A673 (cell line): ENCODE measurements around the gene TPGS1.

ENCODE experiments used
- EZH2 ChIP-seq: fragments of 200-600 bp; sonication (generic); IDR thresholded peaks from 2 replicates; pipeline ENCODE4 v1.6.1; 2017; ENCODE audit warnings: borderline replicate concordance, low read depth, mild to moderate bottlenecking, mixed read lengths, antibody characterized with exemption, low read length; ENCODE audit not compliant: poor library complexity, severe bottlenecking
- TF ChIP-seq, protein P1 (sequence below): fragments of 300-800, 200-600 bp; sonication (generic); conservative IDR thresholded peaks from 2 replicates; pipeline ENCODE4 v1.5.1; 2017; ENCODE audit warnings: low read depth, mild to moderate bottlenecking, antibody characterized with exemption, low read length, moderate library complexity, mixed read lengths

DNA sequence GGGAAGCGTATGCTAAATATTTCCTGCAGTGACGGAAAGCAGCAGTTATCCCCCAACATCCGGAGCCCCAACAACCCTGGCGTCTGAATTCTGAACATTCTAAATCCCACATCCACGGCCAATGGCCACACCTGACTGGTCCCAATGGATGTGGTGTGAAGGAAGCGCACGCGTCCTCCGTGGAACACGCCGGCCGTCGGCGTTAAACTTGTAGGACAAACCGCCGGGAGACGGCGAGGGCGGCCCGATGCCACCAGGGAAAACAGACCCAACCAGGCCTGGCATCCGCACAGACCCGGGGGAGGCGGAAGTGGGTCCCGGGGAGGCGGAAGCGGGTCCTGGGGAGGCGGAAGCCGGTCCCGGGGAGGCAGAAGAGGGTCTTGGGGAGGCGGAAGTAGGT lies 49.7 kb upstream of the TPGS1 start:
- TF ChIP-seq, protein P1, sequence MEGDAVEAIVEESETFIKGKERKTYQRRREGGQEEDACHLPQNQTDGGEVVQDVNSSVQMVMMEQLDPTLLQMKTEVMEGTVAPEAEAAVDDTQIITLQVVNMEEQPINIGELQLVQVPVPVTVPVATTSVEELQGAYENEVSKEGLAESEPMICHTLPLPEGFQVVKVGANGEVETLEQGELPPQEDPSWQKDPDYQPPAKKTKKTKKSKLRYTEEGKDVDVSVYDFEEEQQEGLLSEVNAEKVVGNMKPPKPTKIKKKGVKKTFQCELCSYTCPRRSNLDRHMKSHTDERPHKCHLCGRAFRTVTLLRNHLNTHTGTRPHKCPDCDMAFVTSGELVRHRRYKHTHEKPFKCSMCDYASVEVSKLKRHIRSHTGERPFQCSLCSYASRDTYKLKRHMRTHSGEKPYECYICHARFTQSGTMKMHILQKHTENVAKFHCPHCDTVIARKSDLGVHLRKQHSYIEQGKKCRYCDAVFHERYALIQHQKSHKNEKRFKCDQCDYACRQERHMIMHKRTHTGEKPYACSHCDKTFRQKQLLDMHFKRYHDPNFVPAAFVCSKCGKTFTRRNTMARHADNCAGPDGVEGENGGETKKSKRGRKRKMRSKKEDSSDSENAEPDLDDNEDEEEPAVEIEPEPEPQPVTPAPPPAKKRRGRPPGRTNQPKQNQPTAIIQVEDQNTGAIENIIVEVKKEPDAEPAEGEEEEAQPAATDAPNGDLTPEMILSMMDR: no peak
- no peak for TF ChIP-seq EZH2
